Ishikawa (cell line): Measurements from ENCODE around the gene LINGO3.

Experiments
- CEBPB ChIP-seq: IDR thresholded peaks from 2 replicates; pipeline ENCODE4 v1.6.1; 2012
- CREB1 ChIP-seq: IDR thresholded peaks from 2 replicates; pipeline ENCODE4 v1.6.1; 2012; ENCODE audit warnings: low read depth
- EGR1 ChIP-seq: IDR thresholded peaks from 2 replicates; pipeline ENCODE4 v1.6.1; 2012
- EP300 ChIP-seq: IDR thresholded peaks from 2 replicates; pipeline ENCODE4 v1.6.1; 2012; ENCODE audit warnings: borderline replicate concordance
- FOXM1 ChIP-seq: IDR thresholded peaks from 2 replicates; pipeline ENCODE4 v1.6.1; 2012; ENCODE audit warnings: low read depth, borderline replicate concordance
- MAX ChIP-seq: IDR thresholded peaks from 2 replicates; pipeline ENCODE4 v1.6.1; 2012
- NFIC ChIP-seq: IDR thresholded peaks from 2 replicates; pipeline ENCODE4 v1.6.1; 2012
- RAD21 ChIP-seq: IDR thresholded peaks from 2 replicates; pipeline ENCODE4 v1.6.1; 2012; ENCODE audit warnings: low read depth
- REST ChIP-seq: IDR thresholded peaks from 2 replicates; pipeline ENCODE4 v1.6.1; 2012; ENCODE audit warnings: low read depth, mild to moderate bottlenecking
- TAF1 ChIP-seq: IDR thresholded peaks from 2 replicates; pipeline ENCODE4 v1.6.1; 2012; ENCODE audit warnings: low read depth, mild to moderate bottlenecking
- TCF12 ChIP-seq: IDR thresholded peaks from 2 replicates; pipeline ENCODE4 v1.6.1; 2012; ENCODE audit warnings: low read depth
- TEAD4 ChIP-seq: IDR thresholded peaks from 2 replicates; pipeline ENCODE4 v1.6.1; 2012
- USF1 ChIP-seq: IDR thresholded peaks from 2 replicates; pipeline ENCODE4 v1.6.1; 2012
- YY1 ChIP-seq: IDR thresholded peaks from 2 replicates; pipeline ENCODE4 v1.6.1; 2012; ENCODE audit warnings: low read depth
- ZBTB7A ChIP-seq: IDR thresholded peaks from 2 replicates; pipeline ENCODE4 v1.6.1; 2012; ENCODE audit warnings: low read depth

Gene LINGO3

GRCh38 chr19:2337329-2337707 lies 29.4 kb upstream of the LINGO3 start:
- TF ChIP-seq ZBTB7A (no peak), EP300 (no peak), TAF1 (no peak)

GRCh38 chr19:2336528-2337328 lies 28.8 kb upstream of the LINGO3 start:
- TF ChIP-seq CREB1, result no peak

- TF ChIP-seq TAF1 (no peak), NFIC (no peak), ZBTB7A (no peak), REST (no peak), CEBPB (no peak), EGR1 (no peak), CREB1 (no peak)
Measured at GRCh38 chr19:2335848-2336247, 27.9 kb upstream of the LINGO3 start.

GRCh38 chr19:2334986-2335846 lies 27.3 kb upstream of the LINGO3 start:
- TF ChIP-seq NFIC (no peak), EGR1 (no peak), TEAD4 (no peak), TCF12 (no peak), CREB1 (no peak), FOXM1 (no peak), EP300 (no peak), USF1 (no peak), YY1 (no peak), REST (no peak), CEBPB (no peak), ZBTB7A (no peak), RAD21 (no peak), MAX (no peak), TAF1 (no peak)

- TF ChIP-seq REST (no peak), TCF12 (no peak), RAD21 (no peak), TAF1 (no peak), EP300 (no peak), CREB1 (no peak), ZBTB7A (no peak), EGR1 (no peak), YY1 (no peak), USF1 (no peak), NFIC (no peak), MAX (no peak), CEBPB (no peak), FOXM1 (no peak), TEAD4 (no peak)
Measured at GRCh38 chr19:2334426-2334825, 26.5 kb upstream of the LINGO3 start.
